Parathyroid adenoma (tissue), 2 donors: ENCODE measurements around the gene ANAPC2.

ENCODE experiments used
- H2AFZ ChIP-seq: fragments of 300-600 bp; sonication (generic); one replicate; pipeline ENCODE4 v1.7.0; 2017; ENCODE audit warnings: antibody characterized with exemption, mild to moderate bottlenecking
- H3K27ac ChIP-seq: fragments of 300-600 bp; sonication (generic); one replicate; pipeline ENCODE4 v1.7.0; 2017
- H3K27me3 ChIP-seq: fragments of 300-600 bp; sonication (generic); one replicate; pipeline ENCODE4 v1.7.0; 2017; ENCODE audit warnings: low read length; ENCODE audit not compliant: control insufficient read depth, insufficient read depth
- H3K36me3 ChIP-seq: fragments of 300-600 bp; sonication (generic); one replicate; pipeline ENCODE4 v1.7.0; 2017; ENCODE audit warnings: low read length; ENCODE audit not compliant: control insufficient read depth, insufficient read depth
- H3K4me1 ChIP-seq: fragments of 300-600 bp; sonication (generic); one replicate; pipeline ENCODE4 v1.7.0; 2017; ENCODE audit warnings: control low read depth
- H3K4me2 ChIP-seq: fragments of 300-600 bp; sonication (generic); one replicate; pipeline ENCODE4 v1.7.0; 2017; ENCODE audit warnings: low read length
- H3K4me3 ChIP-seq: fragments of 300-600 bp; sonication (generic); one replicate; pipeline ENCODE4 v1.7.0; 2017; ENCODE audit warnings: low read depth, low read length
- H3K79me2 ChIP-seq: fragments of 300-600 bp; sonication (generic); one replicate; pipeline ENCODE4 v1.7.0; 2017; ENCODE audit warnings: control low read depth
- H3K9ac ChIP-seq: fragments of 300-600 bp; sonication (generic); one replicate; pipeline ENCODE4 v1.7.0; 2017; ENCODE audit warnings: mild to moderate bottlenecking
- H3K9me3 ChIP-seq: fragments of 300-600 bp; sonication (generic); one replicate; pipeline ENCODE4 v1.7.0; 2017; ENCODE audit warnings: low read length; ENCODE audit not compliant: control insufficient read depth
- TF ChIP-seq, protein P1 (sequence below): fragments of 300-600 bp; sonication (generic); IDR thresholded peaks from one replicate; pipeline ENCODE4 v1.7.0; 2017; ENCODE audit warnings: antibody characterized with exemption, mild to moderate bottlenecking
- donor health status: primary hyperparathyroidism.

Gene ANAPC2

DNA sequence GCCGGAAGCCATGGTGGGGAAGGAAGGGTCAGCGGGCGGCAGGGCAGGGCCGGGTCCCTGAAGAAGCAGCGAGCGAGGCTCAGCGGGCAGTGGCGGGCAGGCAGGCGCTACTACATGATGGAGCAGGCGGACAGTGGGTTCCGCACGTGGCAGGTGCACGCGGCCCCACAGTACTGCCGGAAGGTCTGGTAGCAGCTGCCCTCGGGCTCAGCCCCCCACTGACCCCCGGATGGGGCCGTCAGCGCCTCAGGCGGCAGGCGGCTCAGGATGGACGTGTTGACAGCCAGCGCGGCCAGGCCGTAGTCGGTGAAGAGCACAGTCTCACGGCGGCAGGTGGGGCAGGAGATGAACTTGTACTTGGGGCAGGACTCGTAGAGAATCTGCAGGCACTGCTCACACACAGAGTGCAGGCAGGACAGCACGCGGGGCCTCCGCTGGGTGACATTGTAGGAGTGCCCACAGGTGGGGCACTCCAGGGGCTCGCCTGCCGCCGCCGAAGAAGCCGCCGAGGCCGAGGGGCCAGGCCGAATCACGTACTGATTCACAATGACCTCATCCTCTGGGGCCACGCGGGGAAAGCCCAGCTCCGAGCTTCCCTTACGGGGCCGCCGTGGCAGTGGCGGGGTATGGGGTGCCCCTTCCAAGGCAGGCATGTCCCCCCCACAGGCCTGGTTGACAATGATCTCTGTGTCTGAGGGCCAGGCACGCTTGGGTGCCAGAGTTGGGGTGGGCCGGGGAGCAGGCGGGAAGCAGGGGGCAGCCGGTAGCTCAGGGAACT lies 32.1 kb upstream of the ANAPC2 start:
- Histone ChIP-seq H3K36me3 (no peaks in the 10 kb centered on the region), H3K9me3 (no peaks in the 10 kb centered on the region), H3K27me3 (no peaks in the 10 kb centered on the region), H2AFZ (no peak overlapping the region), H3K4me1 (no peaks in the 10 kb centered on the region), H3K27ac (no peak overlapping the region), H3K9ac (no peak overlapping the region), H3K4me2 (no peak overlapping the region), H3K4me3 (no peak overlapping the region), H3K79me2 (no peaks in the 10 kb centered on the region)
- TF ChIP-seq, protein P1, sequence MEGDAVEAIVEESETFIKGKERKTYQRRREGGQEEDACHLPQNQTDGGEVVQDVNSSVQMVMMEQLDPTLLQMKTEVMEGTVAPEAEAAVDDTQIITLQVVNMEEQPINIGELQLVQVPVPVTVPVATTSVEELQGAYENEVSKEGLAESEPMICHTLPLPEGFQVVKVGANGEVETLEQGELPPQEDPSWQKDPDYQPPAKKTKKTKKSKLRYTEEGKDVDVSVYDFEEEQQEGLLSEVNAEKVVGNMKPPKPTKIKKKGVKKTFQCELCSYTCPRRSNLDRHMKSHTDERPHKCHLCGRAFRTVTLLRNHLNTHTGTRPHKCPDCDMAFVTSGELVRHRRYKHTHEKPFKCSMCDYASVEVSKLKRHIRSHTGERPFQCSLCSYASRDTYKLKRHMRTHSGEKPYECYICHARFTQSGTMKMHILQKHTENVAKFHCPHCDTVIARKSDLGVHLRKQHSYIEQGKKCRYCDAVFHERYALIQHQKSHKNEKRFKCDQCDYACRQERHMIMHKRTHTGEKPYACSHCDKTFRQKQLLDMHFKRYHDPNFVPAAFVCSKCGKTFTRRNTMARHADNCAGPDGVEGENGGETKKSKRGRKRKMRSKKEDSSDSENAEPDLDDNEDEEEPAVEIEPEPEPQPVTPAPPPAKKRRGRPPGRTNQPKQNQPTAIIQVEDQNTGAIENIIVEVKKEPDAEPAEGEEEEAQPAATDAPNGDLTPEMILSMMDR = no peak

DNA sequence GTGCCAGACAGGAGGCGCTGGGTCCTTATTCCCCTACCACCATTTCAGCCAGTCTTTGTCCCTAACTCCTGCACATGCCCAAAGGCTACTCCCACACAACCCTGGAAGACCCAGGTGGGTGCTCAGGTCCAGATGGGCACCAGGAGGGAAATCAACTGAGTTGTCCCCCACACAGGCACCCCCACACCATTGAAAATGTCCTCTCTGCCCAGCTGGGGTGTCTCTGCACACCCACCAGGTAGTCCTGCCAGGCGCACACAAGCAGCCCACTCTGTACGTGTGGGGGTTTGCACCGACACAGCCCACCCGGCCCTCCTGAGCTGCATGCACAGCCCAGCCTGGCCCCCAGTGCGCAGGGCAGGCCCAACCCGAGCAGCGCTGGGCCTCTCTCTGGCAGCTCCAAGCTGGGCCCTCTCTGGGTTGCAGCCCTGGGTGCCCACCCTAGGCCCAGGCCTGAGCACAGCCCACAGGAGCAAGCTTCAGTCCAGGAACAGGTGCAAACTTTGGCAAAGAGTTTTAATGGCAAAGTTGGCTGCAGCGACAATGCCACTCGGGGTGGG lies 31.5 kb upstream of the ANAPC2 start:
- H3K36me3 ChIP-seq = no peaks in the 10 kb centered on the region

DNA sequence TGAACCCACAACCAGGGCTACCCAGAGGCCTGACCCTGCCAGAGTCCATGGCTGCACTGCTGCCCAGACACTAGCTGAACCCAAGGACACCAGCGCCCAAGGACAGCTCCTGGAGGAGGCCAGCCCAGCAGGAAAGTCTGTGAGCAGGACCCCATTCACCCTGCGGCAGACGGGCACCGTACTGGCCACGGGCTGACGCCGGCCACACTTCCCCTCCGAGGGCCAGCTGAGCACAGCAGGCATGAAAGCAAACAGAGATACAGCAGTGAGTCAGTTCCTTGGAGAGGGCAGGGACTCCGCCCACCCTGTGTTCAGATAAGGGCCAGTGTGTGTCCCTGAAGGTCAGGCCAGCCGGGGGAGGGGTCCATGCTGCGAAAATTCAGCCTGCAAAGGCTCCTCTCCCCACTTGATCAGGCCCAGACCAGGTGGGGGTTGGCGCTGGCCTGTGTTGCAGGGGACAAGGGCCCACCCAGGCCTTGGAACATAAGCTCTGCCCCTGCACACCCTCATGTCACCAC lies 30.5 kb upstream of the ANAPC2 start:
- Histone ChIP-seq H3K36me3 (no peaks in the 10 kb centered on the region), H3K79me2 (no peaks in the 10 kb centered on the region), H3K4me2 (no peak overlapping the region), H3K27me3 (no peaks in the 10 kb centered on the region), H2AFZ (no peak overlapping the region), H3K4me1 (no peaks in the 10 kb centered on the region), H3K9me3 (no peaks in the 10 kb centered on the region), H3K4me3 (no peak overlapping the region), H3K9ac (no peak overlapping the region), H3K27ac (no peak overlapping the region)
- TF ChIP-seq, protein P1 = no peak

More for the DNA sequence above, 31.5 kb upstream of the ANAPC2 start:
- no peak overlapping the region for H3K4me3 ChIP-seq
- TF ChIP-seq, protein P1 = no peak
- no peaks in the 10 kb centered on the region for H3K9me3 ChIP-seq
- no peaks in the 10 kb centered on the region for H3K79me2 ChIP-seq
- H3K27ac ChIP-seq = no peak overlapping the region
- no peaks in the 10 kb centered on the region for H3K4me1 ChIP-seq
- H3K4me2 ChIP-seq = no peak overlapping the region
- no peaks in the 10 kb centered on the region for H3K27me3 ChIP-seq
- no peak overlapping the region for H2AFZ ChIP-seq
- no peak overlapping the region for H3K9ac ChIP-seq

DNA sequence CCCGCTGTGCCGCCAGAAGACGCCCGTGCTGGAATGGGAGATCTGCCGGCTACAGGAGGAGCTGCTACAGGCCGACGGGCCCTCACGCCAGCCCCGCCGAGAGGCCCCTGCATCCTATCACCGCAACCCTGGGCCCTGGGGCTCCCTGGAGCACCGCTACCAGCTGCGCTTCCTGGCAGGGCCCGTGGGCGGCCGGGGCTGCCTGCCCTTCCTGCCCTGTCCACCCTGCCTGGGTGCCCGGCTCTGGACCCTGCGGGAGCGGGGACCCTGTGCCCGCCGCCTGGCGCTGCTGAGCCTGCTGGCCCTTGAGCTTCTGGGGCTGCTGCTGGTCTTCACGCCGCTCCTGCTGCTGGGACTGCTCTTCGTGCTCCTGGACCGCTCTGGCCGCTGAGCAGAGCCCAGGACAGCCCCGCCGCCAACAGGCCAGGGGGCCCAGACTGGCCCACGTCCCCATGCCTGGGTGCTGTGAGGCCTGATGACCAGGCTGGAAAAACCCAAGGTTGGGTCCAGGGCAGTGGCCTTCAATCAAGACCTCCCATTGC lies 29.9 kb upstream of the ANAPC2 start:
- no peak overlapping the region for H3K4me2 ChIP-seq
- no peak overlapping the region for H2AFZ ChIP-seq
- H3K4me3 ChIP-seq = no peak overlapping the region
- no peaks in the 10 kb centered on the region for H3K27me3 ChIP-seq
- H3K9ac ChIP-seq = no peak overlapping the region
- H3K9me3 ChIP-seq = no peaks in the 10 kb centered on the region
- H3K36me3 ChIP-seq = no peaks in the 10 kb centered on the region
- no peaks in the 10 kb centered on the region for H3K79me2 ChIP-seq
- no peaks in the 10 kb centered on the region for H3K4me1 ChIP-seq
- no peak overlapping the region for H3K27ac ChIP-seq
- TF ChIP-seq, protein P1 = no peak
